GM08714 (cell line): Measurements from ENCODE around the gene RAPGEF4.

Experiments
- H3K4me3 ChIP-seq: fragments of 200-500 bp; sonication (Bioruptor generic); 2 replicates; pipeline ENCODE4 v1.5.1; 2014; ENCODE audit warnings: mild to moderate bottlenecking, low read length, inconsistent platforms
- ZNF274 ChIP-seq: IDR thresholded peaks from 2 replicates; pipeline ENCODE4 v1.6.1; 2012; ENCODE audit warnings: mild to moderate bottlenecking, low read depth, low read length

The RAPGEF4 gene

DNA sequence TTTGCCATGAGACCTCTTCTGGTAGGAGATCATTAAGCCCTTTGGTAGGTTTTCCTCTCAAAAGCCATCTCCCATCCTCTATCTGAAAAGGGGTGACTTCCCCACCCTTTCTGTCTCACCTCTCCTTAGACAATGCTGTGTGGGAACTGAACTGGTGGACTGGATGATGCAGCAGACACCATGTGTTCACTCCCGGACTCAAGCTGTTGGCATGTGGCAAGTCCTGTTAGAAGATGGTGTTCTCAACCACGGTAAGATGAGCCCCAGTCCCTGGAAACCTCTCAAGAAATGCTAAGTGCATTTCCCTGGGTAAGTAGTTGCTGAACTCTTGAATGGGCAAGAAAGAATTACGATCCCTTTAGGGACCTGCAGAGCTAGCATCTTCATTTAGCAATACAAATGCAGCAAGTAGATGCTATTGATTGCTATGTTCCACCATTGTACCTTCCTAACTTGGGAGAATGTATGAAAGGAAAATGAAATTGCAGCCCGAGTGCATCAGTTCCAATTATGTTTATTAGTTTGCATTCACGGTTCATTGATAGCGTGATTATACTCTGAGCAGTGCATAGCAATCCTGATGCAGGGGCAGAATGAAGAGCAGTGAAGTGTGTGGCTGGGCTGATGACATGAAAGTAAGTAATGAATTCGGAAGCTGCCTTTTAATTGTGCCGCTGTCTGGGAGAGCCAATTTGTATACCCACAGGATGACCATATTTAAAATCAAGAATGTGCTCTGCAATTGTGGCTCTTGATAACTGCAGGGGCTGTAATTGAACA, 230.0 kb downstream of the RAPGEF4 start:
- H3K4me3 ChIP-seq = no peak overlapping the region
- no peak for TF ChIP-seq ZNF274

DNA sequence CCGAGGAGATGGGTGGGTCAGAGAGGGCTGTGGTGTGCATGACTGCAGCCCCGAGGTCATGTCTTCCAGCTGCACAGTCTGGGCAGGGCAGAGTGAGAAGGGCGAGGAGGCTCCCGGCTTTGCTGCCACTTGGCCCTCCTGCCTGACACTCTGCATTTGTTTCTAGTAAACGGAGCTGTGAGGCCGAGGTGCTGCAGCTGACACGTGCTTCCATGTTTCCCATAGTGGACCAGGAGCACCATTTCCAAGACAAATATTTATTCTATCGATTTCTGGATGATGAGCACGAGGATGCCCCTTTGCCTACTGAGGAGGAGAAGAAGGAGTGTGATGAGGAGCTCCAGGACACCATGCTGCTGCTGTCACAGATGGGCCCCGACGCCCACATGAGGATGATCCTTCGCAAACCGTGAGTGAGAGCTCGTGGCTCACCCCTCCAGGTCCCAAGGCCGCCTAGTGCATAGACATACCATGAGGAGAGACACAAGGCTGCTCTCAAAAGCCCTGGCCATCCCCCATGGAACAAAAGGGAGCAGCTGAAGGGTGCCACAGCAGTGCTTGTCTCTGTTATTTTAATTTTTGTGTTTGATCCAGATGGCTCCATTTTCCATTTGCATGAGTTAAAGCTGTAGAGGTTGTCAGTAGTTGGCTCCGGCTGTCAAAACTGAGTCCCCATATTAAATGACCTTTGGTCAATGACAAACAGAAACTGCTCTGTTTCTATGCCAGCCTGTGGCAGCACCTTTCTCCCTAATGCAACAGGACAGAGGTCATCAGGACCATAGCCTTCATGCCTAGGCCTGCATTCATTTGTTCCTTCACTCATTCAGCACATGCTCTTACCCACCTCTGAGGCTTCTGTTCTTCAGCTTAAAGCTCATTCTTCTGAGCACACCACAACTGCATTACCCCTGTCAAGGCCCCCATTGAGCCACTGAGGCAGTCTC, 231.7 kb downstream of the RAPGEF4 start:
- no peak for TF ChIP-seq ZNF274
- H3K4me3 ChIP-seq = no peak overlapping the region

DNA sequence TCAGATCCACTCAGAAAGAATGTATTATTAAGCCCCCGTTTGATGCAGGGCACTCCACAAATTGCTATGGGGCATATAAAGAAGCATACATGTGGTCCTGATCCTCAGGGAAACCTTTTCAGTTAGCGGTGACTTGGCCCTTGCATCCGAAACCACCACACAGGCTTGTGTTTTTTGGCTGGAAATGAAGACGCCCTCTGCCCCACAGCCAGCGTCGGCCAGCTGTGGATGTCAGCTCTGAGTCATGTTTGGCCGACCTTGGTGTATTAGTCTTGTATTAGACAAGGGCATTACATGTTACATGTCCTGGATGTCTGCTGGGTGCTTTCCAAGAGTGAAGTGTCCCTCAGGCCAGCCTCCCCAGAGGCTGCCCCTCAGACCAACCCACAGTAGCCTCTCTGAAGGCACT, 232.4 kb downstream of the RAPGEF4 start:
- no peak overlapping the region for H3K4me3 ChIP-seq
- no peak for TF ChIP-seq ZNF274

DNA sequence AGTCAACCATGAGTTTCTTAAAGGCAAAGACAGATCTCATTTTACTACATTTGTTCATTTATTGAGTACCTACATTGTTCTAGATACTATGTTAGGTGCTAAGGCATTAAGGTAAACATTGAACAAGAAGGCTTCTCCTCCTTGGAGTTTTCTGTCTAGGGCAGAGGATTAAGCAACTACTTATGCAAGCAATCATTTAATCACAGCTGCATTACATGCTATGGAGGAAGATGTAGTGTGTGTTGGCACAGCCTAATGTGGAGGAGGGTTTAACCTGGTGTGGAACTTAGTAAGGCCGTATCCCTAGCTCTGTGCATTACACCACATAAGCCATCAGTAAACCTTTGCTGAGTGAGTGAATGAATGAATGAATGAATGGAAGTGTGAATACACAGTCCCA, 233.5 kb downstream of the RAPGEF4 start:
- TF ChIP-seq ZNF274 = no peak
- no peak overlapping the region for H3K4me3 ChIP-seq

DNA sequence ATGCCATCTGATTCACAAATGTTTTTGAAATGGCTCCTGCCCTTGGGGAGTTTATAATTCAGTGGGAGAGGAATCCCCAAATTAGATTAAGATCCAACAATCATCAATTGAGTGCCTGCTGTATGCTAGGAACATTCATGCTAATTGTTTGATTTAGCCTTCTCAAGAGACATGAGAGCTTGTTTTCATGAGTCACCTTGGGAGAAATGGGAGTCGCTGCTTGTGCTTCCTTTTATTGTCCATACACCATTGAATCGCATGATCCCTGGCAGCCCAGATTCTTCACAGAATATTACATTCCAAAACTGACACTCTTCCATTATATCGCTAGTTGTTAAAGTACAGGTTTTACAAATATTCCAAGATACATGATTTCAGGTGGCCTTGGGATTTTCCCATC, 234.0 kb downstream of the RAPGEF4 start:
- no peak overlapping the region for H3K4me3 ChIP-seq
- TF ChIP-seq ZNF274 = no peak

DNA sequence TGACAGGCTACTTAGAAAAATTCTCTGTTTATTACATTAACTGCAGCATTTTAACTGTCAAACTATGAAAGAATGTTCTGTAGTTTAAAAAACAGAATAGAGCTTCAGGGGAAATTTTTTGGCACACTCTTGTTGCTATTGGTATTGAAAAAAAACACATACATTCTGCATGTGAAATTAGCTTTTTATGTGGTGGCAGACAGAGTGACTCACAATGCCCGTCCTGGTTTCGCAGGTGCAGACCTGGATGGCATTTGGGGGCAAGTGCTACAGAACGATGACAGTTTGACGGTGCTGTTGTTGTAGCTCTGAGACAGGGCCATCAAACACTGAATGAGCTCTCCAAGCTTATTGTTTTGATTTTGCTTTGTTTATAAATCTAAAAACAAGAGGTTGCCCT, 235.0 kb downstream of the RAPGEF4 start:
- no peak overlapping the region for H3K4me3 ChIP-seq
- TF ChIP-seq ZNF274 = no peak

DNA sequence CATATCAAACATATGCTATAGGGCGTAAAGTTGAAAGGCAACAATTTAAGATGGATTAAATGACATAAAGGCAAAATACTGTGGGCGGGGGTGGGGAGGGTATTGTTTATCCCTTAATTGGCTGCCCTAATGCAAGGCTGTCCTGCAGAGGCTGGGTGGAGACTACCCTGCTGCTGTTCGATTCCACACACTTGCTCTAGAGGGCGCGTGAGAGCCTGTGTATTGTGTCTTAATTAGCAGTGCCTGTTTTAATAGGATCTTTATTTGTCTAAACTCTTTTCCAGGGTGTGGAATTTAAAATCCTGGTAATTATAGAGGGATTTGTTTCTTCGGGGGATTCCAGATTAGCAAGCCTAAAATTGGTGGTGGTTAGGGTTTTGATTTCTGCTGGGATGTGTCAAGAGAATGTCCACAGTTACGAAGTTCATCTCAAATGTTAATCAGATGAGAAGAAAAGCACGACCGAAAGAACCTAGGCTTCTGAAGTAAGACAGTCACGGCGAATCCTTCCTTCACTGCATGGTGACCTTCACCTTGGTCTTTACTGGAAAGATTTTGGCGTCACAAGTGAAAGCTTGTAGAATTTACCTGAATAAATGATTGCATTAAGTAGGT, 236.5 kb downstream of the RAPGEF4 start:
- no peak for TF ChIP-seq ZNF274
- no peak overlapping the region for H3K4me3 ChIP-seq

DNA sequence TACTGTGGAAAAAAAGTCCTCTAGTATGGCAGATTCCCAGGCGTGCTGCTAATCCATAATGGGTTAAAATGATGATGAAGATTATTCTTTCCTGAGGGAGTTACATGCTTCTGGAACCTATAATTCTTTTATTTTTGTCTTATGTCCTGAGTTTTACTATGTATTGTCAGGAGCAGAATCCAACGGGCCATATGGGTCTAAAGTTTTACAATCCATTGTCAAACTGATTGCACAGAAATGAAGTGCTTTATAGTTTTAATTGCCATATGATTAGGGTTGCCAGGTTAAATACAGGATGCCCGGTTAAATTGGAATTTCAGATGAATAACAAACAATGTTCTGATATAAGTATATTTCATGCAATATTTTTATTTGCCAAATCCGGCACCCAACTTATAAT, 239.1 kb downstream of the RAPGEF4 start:
- H3K4me3 ChIP-seq = no peak overlapping the region
- TF ChIP-seq ZNF274 = no peak

DNA sequence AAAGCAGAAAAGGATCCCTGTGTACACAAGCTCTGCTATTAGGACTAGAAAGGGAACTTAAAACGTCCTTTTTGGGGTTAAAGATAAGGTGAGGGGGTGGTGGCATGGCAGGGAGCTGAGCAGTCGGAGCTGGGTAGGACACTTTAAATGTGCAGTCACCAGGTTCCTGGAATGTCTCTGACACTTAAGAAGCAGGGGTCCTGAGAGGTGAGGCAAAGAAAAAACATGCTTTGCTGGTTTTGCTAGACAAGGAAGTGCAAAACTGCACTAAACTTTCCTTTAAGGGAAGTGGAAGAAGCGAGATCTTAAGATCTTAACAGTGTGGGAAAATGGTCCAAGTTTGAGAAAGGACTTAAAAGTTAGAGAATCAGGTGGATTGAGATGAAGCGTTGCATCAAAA, 240.5 kb downstream of the RAPGEF4 start:
- no peak for TF ChIP-seq ZNF274
- no peak overlapping the region for H3K4me3 ChIP-seq

DNA sequence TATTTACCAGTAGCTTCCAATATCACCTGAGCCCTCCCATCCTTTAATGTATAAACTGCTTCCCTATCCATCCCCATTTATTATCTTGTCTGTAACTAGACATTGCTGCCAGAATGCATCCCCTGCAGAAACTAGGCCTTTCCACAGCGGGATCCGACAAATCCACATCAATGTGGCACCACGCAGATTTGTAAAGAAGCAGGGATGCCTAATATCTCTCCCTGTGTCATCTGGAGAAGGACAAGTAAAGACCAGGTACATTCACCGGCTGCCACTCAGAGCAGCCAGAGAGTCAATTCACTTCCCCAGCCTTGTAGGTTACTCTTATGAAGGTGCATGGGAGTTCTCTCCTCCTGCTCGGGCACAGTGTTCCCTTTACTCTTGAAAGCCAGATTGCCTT, 241.2 kb downstream of the RAPGEF4 start:
- no peak overlapping the region for H3K4me3 ChIP-seq
- TF ChIP-seq ZNF274 = no peak

DNA sequence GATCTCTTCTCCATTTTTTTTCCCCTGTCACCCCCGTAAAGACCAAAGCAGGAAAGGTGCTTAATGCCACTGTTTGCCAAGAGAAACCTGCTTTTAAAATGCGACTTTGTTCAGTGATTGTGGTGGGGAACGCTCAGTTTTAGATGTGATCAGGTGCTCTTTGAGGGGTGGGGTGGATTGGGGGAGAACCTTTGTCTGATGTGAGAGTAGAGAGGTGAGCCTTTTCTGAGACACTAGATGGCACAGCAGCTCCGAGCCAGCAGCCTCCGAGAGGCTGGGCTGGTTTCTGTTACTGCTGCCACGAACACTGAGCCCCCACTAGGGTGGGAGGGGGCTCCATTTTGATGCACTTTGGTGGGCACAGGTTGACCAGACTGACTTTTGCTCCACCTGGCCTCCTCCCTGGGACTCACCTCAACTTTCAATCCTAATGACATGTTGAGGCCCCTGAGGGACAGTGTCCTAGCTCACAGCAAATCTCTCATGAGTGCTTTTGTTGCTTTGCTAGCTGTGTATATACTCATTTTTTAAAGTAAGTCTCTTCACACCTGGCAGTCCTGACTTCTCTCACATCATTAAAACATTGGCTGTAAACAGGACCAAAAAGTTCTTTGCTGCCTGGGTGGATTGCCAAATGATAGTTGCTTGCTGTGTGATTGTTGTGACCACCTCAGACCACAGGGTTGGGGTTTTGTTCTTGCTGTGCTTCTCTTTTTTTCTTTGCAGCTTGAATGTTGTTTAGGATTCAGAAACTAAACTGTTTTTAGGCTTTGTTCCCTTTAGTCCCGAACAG, 241.8 kb downstream of the RAPGEF4 start:
- no peak overlapping the region for H3K4me3 ChIP-seq
- no peak for TF ChIP-seq ZNF274

DNA sequence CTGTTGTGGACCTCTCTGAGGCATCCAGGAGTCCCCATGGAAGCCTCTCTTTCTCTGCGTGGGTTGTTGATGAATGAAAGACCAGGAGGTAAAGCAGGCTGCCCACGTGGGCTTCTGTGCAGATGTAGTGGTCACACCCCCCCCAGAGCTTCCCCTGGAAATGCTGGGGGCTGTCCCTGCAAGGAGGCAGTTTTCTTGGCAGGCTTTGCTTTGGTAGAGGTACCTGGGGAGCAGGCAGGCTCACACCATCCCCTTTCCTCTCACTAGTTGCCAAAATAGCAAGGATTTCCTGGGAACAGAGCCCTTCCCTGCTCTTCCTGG, 242.4 kb downstream of the RAPGEF4 start:
- H3K4me3 ChIP-seq = no peak overlapping the region
- TF ChIP-seq ZNF274 = no peak

DNA sequence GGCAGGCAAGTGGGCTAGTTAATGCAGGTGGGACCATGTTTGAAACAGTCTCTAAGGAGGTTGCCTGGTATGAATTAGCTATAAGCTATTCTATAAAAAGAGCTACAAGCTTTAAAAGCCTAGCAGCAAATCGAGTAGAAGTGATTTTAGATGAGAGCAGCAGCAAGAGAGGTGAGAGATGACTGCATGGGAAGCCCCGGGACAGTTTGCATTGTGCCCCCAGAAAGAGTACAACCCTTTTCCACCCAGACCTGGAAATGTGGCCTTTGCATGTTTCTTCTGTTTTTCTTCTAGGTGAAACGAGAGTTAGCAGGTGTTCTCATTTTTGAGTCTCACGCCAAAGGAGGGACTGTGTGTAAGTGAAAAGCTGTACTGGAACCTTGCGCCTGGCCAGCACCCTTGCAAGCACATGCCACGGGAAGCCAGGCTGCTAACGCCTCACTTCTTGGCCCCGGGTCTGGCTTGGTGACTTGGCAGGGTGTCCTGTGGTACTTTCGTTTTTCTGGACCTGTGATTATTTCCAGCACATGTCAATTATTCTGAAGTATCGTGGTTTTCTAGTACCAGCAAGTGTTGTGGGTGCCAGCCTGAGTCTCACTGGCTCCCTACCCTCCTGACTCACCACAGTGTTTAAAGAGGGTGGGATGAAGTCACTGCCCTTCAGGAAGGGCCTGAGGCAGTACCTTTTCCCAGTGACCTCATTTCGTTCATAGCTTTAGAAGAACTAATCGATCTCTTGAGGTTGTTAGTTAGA, 249.7 kb downstream of the RAPGEF4 start:
- TF ChIP-seq ZNF274 = no peak
- no peak overlapping the region for H3K4me3 ChIP-seq

DNA sequence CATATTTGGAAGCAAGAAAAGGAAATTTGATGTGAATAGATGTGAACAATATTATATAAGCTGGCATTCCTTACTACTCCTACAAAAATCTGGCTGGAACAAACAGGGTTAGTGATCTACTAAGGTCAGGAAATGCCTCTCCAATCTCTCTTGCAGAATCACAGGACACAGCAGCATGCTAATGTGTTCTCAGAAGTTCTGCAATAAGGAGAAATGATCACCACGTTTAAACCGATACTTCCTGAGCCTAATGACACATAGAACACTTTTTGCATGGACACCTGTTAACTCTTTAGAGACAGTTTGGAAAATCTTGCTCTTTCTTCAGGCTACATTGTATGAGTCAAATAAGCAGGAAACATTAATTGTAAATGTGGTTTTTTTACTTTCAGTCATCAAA, 250.4 kb downstream of the RAPGEF4 start:
- TF ChIP-seq ZNF274 = no peak
- H3K4me3 ChIP-seq = no peak overlapping the region
